OCI-LY3 (cell line): ENCODE results near the gene COMMD3.

Experiments
- CTCF ChIP-seq: fragments of 200-600, 300-600 bp; sonication (generic); IDR thresholded peaks from 2 replicates; pipeline ENCODE4 v1.5.1; 2014; ENCODE audit warnings: antibody characterized with exemption, low read length, low read depth
- EZH2phosphoT487 ChIP-seq: fragments of 200-600 bp; shearing (Covaris generic); IDR thresholded peaks from 2 replicates; pipeline ENCODE4 v1.6.1; 2018; ENCODE audit warnings: antibody characterized with exemption, mixed run types, low read depth

- TF ChIP-seq CTCF = no peak
- no peak for TF ChIP-seq EZH2phosphoT487
These were observed 2.6 kb downstream of the COMMD3 start for GRCh38 chr10:22318772-22319171.
